Measurements from ENCODE around the gene TMC8.

- TF ChIP-seq POLR2A (IDR thresholded peaks at IDR 0.05) (peak in 1 of 2 donors; percentile 5), CTCF (IDR thresholded peaks at IDR 0.05) (no peak)
Measured at GRCh38 chr17:78174870-78175642, 44.5 kb downstream of the TMC8 start.

Measured in Peyer's patch (tissue), 4 donors.